ENCODE measurements around the gene SOWAHA.

DNA sequence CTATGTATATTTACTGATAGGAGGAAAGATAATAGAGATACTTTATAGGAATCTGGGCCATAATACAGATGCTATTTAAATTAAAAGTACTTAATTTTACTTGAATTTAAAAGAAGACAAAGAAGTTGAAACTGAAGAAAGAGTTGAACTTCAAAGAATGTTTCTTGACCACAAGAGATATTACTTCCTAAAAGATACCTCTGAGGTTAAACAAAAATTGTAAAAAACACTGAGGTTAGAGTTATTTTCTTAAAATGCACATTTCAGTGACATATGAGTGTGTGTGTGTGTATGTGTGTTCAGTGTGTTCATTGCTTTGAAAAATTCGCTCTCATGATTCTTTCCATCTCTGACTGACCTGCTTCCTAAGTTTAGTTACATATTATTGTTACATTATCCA, 32.5 kb upstream of the SOWAHA start:
- no peak for TF ChIP-seq EZH2 (IDR thresholded peaks at IDR 0.05; ENCODE audit: borderline replicate concordance, low read depth, low read length, poor library complexity, severe bottlenecking)
- TF ChIP-seq, protein P1, sequence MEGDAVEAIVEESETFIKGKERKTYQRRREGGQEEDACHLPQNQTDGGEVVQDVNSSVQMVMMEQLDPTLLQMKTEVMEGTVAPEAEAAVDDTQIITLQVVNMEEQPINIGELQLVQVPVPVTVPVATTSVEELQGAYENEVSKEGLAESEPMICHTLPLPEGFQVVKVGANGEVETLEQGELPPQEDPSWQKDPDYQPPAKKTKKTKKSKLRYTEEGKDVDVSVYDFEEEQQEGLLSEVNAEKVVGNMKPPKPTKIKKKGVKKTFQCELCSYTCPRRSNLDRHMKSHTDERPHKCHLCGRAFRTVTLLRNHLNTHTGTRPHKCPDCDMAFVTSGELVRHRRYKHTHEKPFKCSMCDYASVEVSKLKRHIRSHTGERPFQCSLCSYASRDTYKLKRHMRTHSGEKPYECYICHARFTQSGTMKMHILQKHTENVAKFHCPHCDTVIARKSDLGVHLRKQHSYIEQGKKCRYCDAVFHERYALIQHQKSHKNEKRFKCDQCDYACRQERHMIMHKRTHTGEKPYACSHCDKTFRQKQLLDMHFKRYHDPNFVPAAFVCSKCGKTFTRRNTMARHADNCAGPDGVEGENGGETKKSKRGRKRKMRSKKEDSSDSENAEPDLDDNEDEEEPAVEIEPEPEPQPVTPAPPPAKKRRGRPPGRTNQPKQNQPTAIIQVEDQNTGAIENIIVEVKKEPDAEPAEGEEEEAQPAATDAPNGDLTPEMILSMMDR (conservative IDR thresholded peaks at IDR 0.05; ENCODE audit: low read depth, low read length) = no peak

All from A673 (cell line).